ENCODE data around the gene DIPK1A.
A peak's percentile ranks its signal among the peaks of the same experiment; 100 is the strongest.

The DIPK1A gene

GRCh38 chr1:92961131-92961895 lies at the start of gene DIPK1A:
DIPK1A (minus strand) TSS chr1:92961462; CDS start chr1:92961429, 33 bp downstream.
- peak; percentile 25 for DNase-seq

DNA sequence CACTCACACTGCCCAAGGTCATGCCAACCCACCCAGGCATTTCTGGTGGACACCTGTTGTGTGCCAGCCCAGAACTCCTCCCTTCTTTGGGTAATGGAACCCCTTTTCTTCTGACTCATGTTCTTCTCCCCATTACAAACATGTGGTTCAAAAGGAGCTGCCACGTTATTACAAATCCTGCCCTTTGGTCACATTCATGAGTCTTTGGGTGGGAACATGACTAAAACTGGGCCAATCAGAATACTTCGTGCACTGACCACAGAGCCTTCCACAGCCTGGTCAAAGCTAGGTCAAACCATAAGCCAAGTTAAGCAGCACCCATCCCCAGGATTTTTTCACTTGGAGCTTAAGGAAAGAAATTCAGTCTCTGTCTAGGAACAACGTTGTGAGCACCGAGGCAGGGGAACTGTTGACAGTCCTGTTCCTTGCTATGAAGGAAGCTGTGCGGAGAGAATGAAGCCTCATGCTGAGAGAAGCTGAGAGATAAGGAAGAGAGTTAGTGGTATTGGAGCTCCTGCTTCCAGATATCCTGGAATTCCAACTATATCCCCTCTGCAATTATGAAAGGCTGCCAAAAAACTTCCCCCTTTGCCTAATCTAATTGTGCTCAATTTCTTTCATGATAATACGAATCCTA lies 46.8 kb upstream of the DIPK1A start:
- DNase-seq = no peak

DNA sequence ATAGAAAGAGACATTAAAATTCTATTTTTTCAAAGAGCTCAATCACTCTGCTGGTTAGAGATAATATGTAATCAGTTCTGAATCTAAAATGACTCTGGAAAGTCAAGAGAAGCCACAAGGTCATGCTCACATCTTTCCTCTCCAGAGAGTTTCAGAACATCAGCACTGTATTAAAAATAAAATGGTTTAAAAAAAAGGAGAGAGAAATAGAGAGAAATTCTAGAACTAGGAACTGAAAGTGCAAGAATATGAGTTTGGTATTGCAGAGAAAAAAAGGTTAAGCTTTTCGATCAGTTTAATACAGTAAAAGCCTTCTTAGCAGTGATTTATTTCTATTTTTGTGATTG lies 44.0 kb upstream of the DIPK1A start:
- DNase-seq = no peak

- no peak for DNase-seq
Measured at GRCh38 chr1:93004566-93005251, 43.4 kb upstream of the DIPK1A start.

DNA sequence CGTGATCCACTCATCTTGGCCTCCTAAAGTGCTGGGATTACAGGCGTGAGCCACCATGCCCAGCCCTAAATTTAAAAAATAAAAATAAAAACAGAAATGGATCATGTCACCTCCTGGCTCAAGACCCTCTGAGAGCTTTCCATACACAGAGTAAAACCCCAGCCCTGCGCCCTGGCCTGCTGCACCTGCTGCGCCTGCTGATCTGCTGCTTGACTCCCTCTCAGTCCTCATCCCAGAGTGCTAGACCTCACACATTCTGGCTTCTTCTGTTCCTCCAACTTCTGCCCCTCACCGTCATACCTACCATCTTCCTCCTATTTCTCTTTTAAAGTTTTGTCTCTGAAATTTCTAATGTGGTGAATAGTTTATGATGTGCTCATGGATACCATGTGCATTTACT lies 42.7 kb upstream of the DIPK1A start:
- DNase-seq = no peak

DNA sequence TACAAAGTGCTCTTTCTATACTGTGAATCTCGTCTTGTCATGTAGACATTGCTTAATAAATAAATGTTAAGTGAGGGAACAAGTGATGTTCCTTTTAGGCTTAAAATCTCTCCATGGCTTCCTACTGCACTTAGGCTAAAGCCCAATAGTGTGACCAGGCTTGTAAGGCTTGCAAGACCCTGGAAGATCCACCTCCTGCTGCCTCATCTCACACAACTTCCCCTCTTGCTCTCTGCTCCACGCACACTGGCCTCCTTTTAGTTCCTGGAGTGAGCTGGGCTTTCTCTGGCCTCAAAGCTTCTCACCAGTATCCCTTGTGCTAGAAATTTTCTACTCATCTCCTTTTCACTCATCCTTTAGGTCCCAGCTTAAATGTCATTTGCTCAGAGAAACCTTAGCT lies 41.5 kb upstream of the DIPK1A start:
- no peak for DNase-seq

GRCh38 chr1:93001893-93002292 lies 40.6 kb upstream of the DIPK1A start:
- DNase-seq = no peak

DNA sequence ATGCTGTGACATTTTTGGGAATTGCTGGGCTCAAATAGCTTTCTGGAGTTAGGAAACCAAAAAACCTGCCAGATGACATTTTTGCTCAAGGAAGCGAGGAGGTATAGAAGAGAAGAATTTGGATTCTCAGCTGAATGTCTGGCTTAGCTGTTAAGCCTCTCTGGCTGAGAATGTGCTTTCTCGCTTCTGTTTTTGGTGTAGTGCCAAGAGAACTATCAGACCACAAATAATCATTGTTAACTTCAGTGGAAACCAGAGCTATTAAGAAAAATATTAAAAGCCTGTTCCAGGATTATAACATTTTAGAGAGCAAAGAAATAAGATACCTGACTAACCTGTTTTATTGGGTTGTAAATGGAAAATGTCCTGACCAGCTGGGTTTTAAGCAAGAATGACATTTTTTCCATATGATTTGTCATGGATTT lies 39.5 kb upstream of the DIPK1A start:
- no peak for DNase-seq

- no peak for DNase-seq
Measured at GRCh38 chr1:93000291-93000690, 39.0 kb upstream of the DIPK1A start.

DNA sequence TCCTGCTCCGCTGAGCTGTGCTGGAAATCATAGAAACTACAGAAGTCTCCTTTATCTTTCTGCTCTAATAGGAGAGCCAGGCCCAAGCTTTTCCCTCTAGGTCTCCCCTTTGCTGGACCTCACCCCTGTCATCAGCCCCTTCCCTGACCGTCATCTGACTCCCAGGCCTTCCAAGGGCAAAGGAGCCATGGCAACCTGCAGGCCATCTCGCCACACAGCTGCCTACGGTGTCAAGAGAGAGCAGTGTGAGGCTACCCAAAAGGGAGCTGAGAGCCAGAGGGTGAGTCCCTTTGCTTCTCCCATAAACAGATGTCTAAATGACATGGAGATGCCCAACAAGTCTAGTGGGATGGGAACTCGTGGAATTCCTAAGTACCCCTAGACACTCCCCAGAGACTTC lies 37.6 kb upstream of the DIPK1A start:
- no peak for DNase-seq

DNA sequence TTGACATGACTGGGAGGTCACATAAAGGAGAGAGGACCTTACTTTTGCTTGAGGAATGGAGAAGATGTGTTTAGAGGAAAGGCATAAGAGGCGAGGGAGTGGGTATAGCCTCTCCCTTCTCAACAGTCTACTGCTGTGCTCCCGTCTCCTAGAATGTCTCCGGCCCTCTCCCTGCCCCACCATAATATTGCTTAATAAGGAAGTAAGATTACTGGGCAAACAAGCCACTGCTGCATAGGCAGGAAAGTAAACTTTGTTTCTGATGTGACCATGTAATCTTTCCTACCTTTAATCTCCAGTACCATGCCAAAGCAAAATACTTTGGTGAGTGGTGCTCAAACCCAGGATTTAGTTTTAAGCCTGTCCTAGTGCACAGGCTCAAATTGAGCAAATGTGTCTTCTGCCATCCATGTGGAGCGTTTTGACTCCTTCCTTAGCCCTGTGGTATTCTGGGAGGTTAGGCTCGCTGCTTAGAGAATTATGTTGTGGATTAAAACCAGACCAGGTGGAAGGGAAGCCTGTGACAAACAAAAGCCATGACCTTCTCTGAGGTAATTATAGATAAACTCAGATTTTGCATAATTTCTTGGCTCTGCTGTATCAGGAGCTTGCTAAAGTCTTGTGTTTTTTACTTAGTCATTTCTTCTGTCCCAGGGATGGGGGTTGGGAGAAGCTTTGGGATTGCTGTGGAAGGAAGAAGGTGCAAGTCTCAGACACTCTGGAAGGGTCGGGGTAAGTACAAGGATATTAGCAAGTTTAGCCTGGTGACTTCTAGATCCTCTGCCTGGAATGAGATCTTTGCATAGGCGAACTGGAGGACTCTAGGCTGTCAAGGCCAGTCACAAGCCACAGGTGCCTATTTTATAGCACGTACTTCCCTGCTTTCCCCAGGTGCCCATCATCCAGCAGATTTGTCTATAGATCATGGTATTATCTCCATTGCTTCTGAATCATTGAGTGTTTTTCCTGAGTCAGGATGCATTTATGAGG lies 34.5 kb upstream of the DIPK1A start:
- DNase-seq = no peak

DNA sequence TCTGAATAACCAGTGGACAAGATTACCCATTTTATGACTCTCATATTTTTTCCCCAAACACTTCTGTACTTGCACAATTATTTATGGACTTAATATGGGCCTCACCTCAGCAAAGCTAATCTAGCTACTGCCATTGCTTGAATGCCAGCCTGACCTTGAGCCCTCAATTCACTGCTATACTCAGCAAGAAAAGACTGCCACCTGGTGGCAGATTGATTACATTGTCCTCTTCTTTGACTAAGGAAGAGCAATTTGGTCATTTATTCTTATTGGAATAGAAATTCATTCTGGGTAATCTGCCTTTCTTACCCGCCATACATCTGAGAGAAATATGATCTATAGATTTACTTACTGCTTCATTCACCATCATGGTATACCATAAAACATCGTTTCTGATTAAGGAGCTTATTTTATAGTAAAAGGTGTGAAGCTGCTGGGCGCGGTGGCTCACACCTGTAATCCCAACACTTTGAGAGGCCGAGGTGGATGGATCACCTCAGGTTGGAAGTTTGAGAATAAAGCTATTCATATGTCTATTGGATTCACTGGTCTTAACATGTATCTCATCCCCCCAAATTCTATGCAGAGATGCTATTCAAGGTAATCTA lies 32.9 kb upstream of the DIPK1A start:
- peak; percentile 76 for DNase-seq

DNA sequence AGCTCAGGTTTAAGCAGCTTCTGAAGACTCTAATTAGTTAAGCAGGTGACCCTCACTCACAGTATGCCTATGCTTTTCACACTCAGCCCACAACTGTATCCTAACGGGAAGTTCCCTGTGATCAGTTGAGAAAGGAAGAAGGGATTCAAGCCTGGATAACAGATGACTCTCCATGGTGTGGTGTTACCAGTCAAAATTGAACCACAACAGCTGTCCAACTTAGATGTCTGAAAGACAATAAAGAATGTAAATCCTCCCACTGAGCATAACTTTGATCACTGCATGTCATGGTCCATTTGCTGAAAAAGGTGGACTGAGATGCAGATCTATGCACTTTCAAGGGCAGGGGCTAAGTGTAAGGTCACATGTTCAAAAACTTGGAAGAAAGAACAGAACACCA lies 32.3 kb upstream of the DIPK1A start:
- no peak for DNase-seq

- DNase-seq = no peak
Measured at GRCh38 chr1:92992877-92993276, 31.6 kb upstream of the DIPK1A start.

DNA sequence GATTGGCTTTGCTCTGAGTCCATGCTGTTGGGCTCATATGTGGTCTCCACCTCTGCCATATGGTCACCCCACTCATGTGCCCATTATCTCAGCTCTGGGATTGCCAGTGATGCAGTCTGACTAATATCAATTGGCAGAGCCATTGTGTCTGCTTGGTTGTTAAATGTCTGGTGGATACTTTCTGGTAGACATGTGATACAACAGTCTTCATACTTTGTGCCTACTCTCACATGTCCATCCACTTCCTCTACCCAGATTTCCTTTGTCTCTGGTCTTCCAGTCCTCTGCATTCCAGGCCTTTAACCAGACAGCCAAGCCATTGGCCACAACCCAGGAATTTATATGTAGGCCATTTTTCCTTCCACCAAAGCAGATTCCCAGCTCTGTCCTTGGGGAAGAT lies 30.8 kb upstream of the DIPK1A start:
- no peak for DNase-seq

DNA sequence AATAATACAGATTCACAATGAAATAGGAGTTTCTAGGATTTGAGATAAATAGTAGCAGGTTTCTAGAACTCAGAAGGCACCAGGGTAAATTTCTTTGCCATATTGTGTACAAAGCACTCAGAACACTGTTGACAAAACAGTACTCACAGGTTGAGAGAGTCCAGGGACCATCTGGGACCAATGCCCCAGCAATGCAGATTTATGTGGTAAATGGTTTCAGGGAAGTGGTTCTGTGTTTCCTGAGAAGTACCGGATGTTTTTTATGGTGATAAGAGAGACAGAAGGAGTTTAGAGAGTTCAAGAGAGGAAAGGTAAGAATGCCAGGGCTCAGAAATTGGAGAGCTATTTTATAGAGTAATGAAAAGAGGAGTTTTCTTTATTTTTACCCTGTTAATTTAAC lies 29.6 kb upstream of the DIPK1A start:
- peak; percentile 84 for DNase-seq

DNA sequence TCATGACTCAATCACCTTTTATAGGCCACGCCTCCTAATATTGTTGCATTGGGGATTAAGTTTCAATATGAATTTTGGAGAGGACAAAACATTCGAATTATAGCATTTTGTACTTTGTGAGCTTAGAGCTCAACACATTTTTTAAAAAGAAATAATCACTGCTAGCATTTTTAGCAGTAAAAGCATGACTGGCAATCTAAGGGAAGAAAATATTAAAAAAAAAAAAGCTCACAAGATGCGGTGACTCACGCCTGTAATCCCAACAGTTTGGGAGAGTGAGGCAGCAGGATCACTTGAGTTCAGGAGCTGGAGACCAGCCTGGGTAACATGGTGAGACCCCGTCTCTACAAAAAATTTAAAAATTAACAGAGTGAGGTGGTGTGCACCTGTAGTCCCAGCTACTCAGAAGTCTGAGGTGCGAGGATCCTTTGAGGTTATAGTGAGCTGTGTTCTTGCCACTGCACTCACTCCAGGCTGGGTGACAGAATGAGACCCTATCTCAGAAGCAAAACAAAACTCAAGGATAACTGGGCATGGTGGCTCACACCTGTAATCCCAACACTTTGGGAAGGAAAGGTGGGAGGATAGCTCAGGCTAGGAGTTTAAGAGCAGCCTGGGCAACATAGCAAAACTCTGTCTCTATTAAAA lies 28.8 kb upstream of the DIPK1A start:
- no peak for DNase-seq

- DNase-seq = no peak
Measured at GRCh38 chr1:92989253-92989652, 28.0 kb upstream of the DIPK1A start.

- no peak for DNase-seq
Measured at GRCh38 chr1:92987462-92987861, 26.2 kb upstream of the DIPK1A start.

DNA sequence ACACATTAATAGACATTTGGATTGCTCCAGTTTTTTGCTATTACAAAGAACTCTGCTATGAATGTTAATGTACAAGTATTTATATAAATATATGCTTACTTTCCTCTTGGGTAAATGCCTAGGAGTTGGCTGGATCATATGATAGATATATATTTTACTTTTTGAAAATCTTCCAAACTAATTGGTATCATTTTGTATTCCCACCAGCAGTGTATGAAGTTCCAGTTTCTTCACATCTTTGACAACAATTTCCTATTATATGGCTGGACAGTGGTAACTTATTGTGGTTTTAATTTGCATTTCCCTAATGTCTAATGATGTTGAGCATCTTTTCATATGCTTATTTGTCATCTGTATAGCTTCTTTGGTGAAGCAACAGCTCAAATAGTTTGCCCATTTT lies 23.8 kb upstream of the DIPK1A start:
- no peak for DNase-seq

DNA sequence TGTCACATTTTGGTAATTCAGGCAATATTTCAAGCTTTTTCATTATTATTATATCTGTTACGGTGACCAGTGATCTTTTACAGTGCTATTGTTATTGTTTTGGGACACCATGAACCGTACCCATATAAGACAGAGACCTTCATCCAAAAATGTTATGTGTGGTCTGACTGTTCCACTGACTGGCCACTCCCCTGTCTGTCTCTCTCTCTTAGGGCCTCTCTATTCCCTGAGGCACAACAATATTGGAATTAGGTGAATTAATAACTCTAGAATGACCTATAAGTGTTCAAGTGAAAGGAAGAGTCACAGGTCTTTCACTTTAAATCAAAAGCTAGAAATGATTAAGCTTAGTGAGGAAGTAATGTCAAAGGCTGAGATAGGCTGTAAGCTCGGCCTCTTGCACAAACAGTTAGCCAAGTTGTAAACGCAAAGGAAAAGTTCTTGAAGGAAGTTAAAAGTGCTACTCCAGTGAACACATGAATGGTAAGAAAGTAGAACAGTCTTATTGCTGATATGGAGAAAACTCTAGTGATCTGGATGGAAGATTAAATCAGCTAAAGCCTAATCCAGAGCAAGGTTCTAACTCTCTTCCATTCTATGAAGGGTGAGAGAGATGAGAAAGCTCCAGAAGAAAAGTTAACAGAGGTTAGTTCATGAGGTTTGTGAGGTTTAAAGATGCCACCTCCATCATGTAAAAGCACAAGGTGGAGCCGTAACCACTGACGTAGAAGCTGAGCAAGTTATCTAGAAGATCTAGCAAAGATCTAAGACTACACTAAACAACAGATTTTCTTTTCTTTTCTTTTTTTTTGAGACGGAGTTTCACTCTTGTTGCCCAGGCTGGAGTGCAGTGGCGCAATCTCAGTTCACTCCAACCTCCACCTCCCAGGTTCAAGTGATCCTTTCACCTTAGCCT lies 19.7 kb upstream of the DIPK1A start:
- no peak for DNase-seq

All from NCI-H2029 treated with DMSO at 0.1 percent for 48 hours (cell line).